Effector CD8-positive, alpha-beta T cell (primary cell): ENCODE results near the gene TOP2A.

Experiments
- DNase-seq: peaks from one replicate; lab custom pipeline; 2025; lab: John Stamatoyannopoulos, UW
- total RNA-seq, 4 experiments: gene quantifications; one replicate each; lab custom pipeline; 2026; lab: John Stamatoyannopoulos, UW

The TOP2A gene
- 1.7 to 24.5 (median 10.1) reads per million in 4 experiments for total RNA-seq

- DNase-seq: peak; percentile 95
These were observed at the start of gene TOP2A for GRCh38 chr17:40417609-40418427. TOP2A (minus strand) TSS chr17:40417896; CDS start chr17:40417791, 105 bp downstream.

- no peak for DNase-seq
These were observed 49.7 kb upstream of the TOP2A start for GRCh38 chr17:40467281-40467867.

GRCh38 chr17:40466298-40466971 lies 48.7 kb upstream of the TOP2A start:
- no peak for DNase-seq

- DNase-seq: no peak
These were observed 46.7 kb upstream of the TOP2A start for GRCh38 chr17:40464392-40464855.

- no peak for DNase-seq
These were observed 45.4 kb upstream of the TOP2A start for GRCh38 chr17:40463122-40463550.

DNA sequence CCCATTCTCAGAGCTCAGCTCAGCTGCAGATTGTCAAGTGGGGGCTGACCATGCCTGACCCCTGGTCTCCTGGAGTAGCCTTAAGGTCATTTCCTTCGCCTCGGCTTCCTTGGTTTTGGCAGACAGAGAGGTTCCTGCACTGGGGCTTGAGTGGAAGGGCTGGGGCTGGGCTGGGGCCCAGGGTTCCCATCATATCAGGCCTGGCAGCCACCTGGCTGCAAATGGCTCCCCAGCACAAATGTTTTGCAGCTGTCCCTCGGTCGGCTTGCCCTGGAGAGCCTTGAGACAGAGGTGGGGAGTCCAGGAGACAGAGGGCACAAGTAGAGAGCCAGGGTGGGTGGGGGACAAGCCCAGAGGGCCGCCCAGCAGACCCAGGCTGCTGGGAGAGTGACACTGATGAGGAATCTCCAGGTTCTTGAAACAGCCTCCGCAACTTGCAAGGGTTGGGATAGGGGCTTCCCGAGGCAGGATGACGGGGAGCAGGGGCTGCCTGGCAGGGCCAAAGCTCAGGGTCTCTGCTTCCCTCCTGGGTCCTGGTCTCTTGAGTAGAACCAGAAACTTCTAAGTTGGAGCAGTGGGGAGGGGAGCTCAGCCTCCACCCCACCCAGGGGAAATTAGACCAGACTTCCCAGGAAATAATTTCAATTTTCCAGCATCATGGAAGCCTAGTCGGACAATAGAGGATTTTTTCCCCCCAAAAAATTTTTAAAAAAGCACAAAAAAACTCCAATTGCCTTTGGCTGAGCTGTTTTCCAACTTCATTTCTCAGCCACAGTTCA lies 44.8 kb upstream of the TOP2A start:
- no peak for DNase-seq

DNA sequence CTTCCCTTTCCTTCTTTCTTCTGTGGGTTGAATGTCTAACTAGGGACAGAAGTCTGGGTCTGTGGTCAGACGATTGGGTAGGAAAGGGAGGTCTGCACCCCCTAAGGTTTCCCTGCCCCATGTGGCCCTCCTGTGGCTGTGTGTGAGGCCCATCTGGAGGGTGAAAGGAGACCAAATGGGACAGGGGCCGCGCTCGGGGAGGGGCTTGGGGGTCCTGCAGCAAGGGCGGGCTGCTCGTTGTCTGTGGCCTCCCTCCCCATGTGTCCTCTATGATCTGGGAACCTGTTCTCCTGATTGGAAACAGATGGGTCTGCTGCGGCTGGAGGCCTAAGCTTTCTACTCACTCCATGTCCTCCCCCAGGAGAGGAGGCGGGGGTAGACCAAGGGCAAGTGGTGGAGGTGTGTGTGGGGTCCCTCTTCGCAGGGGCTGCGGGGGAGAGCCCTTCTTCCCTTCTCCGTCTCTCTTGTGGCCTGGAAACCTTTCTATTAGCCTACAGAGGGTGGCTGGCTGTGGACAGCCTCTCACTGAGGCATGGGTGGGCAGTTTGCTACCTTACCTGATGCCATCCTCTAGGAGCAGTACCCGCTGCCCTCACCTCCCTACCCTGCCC lies 44.1 kb upstream of the TOP2A start:
- no peak for DNase-seq

DNA sequence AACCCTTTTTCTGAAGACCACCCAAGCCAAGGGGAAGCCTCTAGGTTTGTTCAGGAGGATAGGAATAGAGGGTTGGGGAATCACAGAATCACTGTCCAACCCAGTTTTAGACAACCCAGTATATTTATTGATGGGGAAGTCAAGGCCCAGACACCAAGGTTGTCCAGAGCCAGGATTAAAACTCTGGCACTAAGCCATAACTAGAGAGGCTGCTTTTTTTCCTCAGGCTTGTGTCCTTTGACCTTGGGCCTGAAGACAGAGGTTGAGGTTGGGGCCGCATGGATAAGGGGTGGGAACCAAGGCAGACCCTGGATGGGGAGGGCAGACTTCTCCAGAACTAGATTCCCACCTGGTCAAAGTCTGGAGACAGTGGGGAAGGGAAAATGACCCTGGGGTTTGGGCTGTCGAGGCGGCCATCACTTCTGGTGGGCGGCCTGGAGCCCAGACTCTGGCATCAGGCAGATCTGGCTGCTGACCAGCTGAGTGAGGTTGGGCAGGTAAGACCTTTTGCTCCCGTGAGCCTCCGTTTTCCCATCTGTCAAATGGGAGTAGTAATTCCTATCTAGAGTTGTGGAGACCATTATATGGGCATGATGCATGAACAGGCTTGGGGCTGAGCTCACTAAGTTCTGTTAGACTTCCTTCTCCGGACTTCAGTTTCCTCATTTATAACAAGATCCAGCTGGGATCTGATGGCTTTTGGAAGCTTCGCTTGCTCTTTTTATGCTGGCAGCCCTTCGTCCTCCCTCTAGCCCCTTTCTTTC lies 43.5 kb upstream of the TOP2A start:
- DNase-seq: no peak

DNA sequence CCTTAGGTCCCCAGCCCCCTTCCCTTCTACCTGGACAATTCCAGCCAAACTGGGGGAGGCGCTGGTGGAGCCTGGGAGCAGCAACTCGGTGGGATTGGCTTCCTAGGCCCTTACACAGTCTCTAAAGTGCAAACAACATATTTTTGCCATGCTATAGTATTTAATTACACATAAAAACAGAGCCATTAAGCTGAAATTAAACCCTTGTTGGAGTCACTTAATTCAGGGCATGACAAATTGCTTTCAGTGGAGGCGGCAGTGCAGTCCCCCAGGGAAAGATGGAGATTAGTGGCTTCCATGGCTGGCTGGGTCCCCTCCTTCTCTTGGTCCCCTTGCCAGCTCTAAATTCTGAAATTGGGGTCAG lies 42.9 kb upstream of the TOP2A start:
- DNase-seq: no peak

- DNase-seq: no peak
These were observed 42.2 kb upstream of the TOP2A start for GRCh38 chr17:40459636-40460603.

DNA sequence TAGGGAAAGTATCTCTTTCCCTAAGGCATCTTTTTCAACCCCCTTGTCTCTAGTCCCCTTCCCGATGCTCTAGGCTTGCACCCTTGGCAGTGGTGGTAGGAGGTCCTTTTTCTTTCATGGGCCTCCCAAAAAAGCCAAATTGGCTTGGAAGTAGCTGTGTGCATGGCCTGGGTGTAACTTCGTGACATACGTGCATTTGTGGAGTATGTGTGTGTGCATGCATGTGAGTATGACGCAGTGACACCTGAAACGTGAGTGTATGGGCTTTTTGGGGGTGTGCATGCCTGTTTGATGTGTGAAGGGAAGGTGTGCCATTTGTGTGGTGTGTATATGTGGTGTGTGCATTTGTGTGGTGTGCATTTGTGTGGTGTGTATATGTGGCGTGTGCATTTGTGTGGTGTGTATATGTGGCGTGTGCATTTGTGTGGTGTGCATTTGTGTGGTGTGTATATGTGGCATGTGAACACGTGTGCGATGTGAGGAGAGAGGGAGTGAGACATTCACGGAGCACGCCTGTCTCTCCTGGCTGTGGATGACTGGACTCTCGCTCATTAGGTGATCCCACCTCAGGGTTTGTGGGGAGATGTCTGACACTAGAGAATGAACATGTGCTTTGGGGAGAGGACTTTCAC lies 41.3 kb upstream of the TOP2A start:
- DNase-seq: no peak

GRCh38 chr17:40457964-40458791 lies 40.5 kb upstream of the TOP2A start:
- DNase-seq: no peak

DNA sequence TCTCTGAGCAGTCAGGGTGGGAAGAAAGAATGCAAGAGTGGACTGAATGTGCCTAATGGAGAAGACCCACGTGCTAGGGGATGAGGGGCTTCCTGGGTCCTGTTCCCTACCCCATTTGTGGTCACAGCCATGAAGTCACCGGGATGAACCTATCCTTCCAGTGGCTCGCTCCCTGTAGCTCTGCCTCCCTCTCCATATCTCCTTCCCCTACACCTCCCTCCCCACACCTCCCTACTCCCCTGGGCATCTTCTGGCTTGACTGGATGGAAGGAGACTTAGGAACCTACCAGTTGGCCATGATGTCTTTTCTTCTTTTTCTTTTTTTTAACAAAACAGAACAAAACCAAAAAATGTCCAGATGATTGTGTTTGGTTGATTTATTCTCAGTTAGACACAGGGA lies 39.7 kb upstream of the TOP2A start:
- DNase-seq: no peak

- DNase-seq: no peak
These were observed 38.8 kb upstream of the TOP2A start for GRCh38 chr17:40456396-40456951.

DNA sequence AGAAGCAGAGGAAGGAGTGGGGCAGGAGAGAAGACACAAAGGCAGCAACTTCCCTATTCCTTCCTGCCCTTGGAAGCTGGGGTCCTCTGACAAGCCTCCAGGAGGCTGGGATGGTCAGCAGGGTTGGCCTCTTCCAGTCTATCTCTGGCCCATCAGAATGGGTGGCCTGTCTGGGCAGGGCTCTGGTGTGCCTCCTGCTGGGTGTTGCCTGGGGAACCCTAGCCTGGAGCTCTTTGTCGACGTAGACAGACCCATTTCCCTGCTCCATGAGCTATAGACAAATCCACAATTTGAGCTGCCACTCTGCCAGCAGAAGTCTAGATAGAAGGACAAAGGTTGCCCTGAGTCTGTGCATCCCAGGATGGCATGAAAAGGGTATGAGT lies 36.9 kb upstream of the TOP2A start:
- DNase-seq: no peak

- DNase-seq: no peak
These were observed 36.4 kb upstream of the TOP2A start for GRCh38 chr17:40453881-40454612.

- no peak for DNase-seq
These were observed 35.3 kb upstream of the TOP2A start for GRCh38 chr17:40452921-40453378.
